C4-2B (cell line): ENCODE data around the gene NOX4.
"Not testable (repeated sequence)": the region's sequence is repeated elsewhere in the genome, so short reads cannot be mapped to it uniquely, and the experiment has no call there.

ENCODE experiments used
- H3K27ac ChIP-seq: fragments of 450-650 bp; 2 replicates; pipeline ENCODE4 v1.5.1; 2017
- ZFX ChIP-seq: fragments of 450-650 bp; IDR thresholded peaks from 2 replicates; pipeline ENCODE4 v1.6.1; 2017
- TF ChIP-seq, protein P1 (sequence below): fragments of 450-650 bp; conservative IDR thresholded peaks from 2 replicates; pipeline ENCODE4 v1.5.1; 2017; ENCODE audit warnings: mild to moderate bottlenecking

Gene NOX4

DNA sequence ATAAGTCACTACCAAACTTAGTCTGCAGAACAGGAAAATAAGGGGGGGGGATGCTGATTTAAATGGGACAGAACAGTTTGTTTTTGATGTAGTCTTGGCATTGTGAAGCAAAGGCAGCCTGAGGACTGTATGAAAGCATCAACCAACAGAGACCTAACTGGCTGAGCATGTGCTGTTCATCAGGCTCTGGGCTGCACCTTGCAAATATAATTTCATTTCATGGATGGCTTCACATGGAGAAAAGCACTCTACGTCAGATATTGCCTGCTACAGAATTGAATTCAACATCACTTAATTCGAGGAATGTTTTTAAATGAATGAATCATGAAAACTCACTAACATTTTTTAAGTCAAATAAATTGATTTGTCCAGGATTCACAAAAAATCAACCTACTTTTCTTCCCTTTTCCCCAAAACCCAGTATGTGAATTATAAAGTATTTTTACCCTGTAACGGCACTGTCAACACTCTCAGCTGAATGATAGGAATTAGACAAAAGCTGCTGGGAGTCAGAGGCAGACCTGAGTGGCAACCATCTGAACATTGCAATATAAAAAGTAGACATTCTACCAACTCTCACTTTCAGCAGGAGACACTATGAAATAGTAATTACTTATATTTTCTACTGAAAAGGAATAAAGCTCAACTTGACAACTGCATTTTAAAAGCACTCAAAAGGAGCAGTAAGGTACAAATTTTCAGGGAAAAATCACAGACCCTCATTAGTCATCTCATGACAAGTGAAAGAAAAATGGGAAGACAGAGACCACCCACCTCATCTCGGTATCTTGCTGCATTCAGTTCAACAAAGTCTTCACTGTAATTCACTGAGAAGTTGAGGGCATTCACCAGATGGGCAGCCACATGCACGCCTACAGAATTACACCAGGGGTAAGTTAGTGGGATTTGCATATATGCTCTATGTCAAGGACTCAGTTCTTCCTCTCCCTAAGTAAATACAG, 47.5 kb downstream of the NOX4 start:
- no peak overlapping the region for H3K27ac ChIP-seq
- TF ChIP-seq ZFX = no peak
- TF ChIP-seq, protein P1, sequence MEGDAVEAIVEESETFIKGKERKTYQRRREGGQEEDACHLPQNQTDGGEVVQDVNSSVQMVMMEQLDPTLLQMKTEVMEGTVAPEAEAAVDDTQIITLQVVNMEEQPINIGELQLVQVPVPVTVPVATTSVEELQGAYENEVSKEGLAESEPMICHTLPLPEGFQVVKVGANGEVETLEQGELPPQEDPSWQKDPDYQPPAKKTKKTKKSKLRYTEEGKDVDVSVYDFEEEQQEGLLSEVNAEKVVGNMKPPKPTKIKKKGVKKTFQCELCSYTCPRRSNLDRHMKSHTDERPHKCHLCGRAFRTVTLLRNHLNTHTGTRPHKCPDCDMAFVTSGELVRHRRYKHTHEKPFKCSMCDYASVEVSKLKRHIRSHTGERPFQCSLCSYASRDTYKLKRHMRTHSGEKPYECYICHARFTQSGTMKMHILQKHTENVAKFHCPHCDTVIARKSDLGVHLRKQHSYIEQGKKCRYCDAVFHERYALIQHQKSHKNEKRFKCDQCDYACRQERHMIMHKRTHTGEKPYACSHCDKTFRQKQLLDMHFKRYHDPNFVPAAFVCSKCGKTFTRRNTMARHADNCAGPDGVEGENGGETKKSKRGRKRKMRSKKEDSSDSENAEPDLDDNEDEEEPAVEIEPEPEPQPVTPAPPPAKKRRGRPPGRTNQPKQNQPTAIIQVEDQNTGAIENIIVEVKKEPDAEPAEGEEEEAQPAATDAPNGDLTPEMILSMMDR = no peak

DNA sequence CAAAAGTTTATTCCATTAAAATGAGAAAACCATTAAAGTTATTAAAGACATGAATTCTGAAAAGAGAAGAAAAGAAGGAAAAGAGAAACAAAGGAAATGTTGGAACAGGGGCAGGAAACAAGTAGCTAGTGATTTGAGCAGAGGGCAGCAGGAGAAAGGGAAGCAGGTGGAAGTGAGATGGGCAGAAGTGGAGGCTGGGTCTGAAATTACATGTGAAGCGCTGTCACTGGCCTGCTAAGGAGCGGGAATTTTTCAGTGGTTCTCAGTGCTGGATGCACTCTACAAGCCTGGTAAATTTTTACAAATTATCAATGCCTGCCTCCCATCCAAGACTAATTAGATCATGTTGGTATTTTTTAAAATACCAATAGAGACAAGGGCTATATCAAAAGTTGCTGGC, 48.4 kb downstream of the NOX4 start:
- TF ChIP-seq, protein P1 = no peak
- no peak for TF ChIP-seq ZFX
- H3K27ac ChIP-seq = no peak overlapping the region

DNA sequence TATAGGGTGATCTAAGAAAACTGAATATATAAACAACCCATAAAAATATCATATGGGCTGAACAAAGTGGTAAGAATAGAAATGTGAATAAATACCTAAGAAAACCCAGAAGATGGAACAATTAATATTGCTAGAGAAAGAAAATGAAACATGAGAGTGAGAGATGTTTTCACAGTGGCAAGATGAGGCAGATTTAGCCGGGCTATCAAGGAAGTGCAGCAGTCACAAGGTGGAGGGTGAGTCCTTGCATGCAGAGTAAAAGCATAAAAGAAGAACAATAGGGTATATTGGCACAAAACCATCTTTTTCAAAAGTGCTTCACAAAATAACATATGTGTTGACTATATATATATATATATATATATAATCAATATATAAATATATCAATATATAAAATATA, 49.6 kb downstream of the NOX4 start:
- TF ChIP-seq, protein P1 = no peak
- no peak for TF ChIP-seq ZFX

DNA sequence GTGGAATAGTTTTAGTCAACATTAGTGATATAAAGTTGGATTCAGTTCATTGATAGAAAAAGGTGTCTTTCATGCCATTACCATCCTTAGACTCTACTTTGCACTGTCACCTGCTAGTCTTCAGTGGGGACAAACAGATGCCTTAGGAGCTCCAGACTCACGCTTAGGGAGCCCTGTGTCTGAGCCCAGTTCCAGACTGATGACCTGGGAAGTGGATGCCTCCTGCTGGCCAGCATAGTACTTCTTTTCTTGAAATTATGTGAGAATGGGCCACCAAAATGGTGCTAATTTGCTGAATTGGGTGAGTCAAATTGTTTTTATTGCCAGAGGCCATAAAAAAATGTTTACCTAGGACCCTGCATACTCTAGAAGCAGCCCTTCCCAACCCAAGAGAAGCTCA, 53.9 kb downstream of the NOX4 start:
- H3K27ac ChIP-seq = no peak overlapping the region
- TF ChIP-seq, protein P1 = peak; percentile 8; the same call in 1 of the 2 replicates
- no peak for TF ChIP-seq ZFX

More for the DNA sequence above, 49.6 kb downstream of the NOX4 start:
- H3K27ac ChIP-seq = no peak overlapping the region

DNA sequence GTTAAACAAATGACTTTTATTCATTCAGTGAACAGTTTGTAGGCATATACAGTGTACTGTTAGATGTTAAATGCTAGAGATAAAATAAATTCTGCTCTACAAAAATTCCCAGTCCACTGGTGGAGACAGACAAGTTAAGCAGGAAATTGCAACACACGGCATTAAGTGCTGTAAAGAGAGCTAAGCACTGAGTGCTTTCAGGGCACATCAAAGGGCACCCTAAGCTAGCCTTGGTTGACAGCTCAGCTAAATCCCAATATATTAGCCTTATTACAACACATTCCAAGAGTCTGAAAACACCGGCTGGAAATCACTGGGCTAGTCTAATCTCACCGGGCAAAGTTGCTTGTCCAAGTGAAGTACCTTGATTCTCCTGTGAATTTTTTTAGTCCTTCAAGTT, 55.1 kb downstream of the NOX4 start:
- TF ChIP-seq ZFX = no peak
- TF ChIP-seq, protein P1 = no peak
- H3K27ac ChIP-seq = no peak overlapping the region

DNA sequence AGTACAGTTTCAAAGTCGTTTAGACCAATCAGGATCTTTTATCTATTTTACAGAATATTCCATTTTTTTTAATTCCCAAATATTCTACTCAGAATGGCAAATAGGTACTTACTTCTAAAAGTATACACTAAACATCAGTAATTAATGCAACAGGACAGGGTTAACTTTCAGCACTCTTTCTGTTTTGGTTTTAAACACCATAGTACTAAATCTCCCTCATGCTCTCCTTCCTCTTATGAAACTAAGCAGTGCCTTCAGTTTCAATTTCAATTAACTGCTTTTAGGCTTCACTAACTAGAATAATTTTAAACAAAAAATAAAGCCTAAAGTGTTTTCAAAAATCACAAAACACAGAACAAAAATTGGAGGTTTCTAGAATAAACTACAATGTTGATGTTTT, 57.9 kb downstream of the NOX4 start:
- no peak for TF ChIP-seq ZFX

DNA sequence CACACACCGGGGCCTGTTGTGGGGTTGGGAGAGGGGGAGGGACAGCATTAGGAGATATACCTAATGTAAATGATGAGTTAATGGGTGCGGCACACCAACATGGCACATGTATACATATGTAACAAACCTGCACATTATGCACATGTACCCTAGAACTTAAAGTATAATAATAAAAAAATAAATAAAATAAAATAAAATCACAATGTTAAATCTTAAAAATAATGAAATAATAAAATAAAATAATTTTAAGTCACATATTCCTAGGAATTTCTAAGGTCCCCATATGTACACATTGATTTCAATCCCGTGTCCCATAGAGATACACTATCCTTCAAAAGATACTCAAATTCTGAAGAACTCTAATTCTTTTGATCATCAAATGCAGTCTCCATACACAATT, 59.0 kb downstream of the NOX4 start:
- not testable (repeated sequence) for H3K27ac ChIP-seq

More for the DNA sequence above, 57.9 kb downstream of the NOX4 start:
- no peak overlapping the region for H3K27ac ChIP-seq

DNA sequence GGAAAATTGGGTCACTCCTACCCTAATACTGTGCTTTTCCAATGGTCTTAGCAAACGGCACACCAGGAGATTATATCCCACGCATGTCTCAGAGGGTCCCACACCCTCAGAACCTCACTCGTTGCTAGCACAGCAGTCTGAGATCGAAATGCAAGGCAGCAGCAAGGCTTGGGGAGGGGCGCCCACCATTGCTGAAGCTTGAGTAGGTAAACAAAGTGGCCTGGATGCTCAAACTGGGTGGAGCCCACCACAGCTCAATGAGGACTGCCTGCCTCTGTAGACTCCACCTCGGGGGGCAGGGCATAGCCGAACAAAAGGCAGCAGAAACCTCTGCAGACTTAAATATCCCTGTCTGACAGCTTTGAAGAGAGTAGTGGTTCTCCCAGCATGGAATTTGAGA, 64.7 kb downstream of the NOX4 start:
- not testable (repeated sequence) for H3K27ac ChIP-seq

DNA sequence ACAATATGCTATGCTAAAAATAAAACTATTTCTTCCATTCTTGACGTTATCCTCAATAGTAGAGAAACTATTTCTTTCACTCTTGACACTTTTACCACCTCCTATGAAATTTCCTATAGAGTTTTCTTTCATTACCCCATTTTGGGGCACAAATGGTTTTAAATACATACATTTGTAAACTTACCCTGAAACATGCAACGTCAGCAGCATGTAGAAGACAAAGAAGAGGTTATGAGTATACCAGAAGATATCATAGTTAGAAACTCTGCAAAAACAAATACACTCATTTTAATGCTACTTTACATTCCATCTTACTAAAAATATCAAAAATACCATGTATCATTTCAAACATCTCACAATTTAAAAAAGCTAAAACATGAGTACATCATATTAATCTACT, 69.5 kb downstream of the NOX4 start:
- no peak for TF ChIP-seq ZFX
- TF ChIP-seq, protein P1 = no peak
- H3K27ac ChIP-seq = no peak overlapping the region
